Smooth muscle cell (in vitro differentiated cells): ENCODE measurements around the gene AMD1. TPM values are rescaled to one million over a fixed set of nuclear protein-coding genes. Genes with fewer than 3 reads are reported as not detected.

Experiments
- DNase-seq: peaks from one replicate; lab custom pipeline; 2025; ENCODE audit not compliant: unreplicated experiment; lab: John Stamatoyannopoulos, UW
- H2AFZ ChIP-seq: fragments of 200-600 bp; sonication (generic); 2 replicates; pipeline ENCODE4 v1.6.0; 2016; ENCODE audit warnings: antibody characterized with exemption, low read depth, mild to moderate bottlenecking
- H3F3A ChIP-seq: fragments of 200-600 bp; sonication (generic); 2 replicates; pipeline ENCODE4 v1.6.0; 2017; ENCODE audit warnings: antibody characterized with exemption, low read depth
- H3K27ac ChIP-seq: fragments of 200-600 bp; sonication (generic); 2 replicates; pipeline ENCODE4 v1.5.1; 2016; ENCODE audit warnings: low read depth, mild to moderate bottlenecking
- H3K27me3 ChIP-seq: fragments of 200-600 bp; sonication (generic); 2 replicates; pipeline ENCODE4 v1.6.1; 2016; ENCODE audit warnings: low read depth, mild to moderate bottlenecking
- H3K36me3 ChIP-seq: fragments of 200-600 bp; sonication (generic); 2 replicates; pipeline ENCODE4 v1.5.1; 2016; ENCODE audit warnings: low read depth
- H3K4me1 ChIP-seq: fragments of 200-600 bp; sonication (generic); 2 replicates; pipeline ENCODE4 v1.5.1; 2016; ENCODE audit warnings: low read depth
- H3K4me2 ChIP-seq: fragments of 200-600 bp; sonication (generic); 2 replicates; pipeline ENCODE4 v1.6.0; 2016; ENCODE audit warnings: mild to moderate bottlenecking
- H3K4me3 ChIP-seq: fragments of 200-600 bp; sonication (generic); 2 replicates; pipeline ENCODE4 v1.5.1; 2016; ENCODE audit warnings: mild to moderate bottlenecking
- H3K79me2 ChIP-seq: fragments of 200-600 bp; sonication (generic); 2 replicates; pipeline ENCODE4 v1.6.0; 2016; ENCODE audit warnings: low read depth, mild to moderate bottlenecking
- H3K9ac ChIP-seq: fragments of 200-600 bp; sonication (generic); 2 replicates; pipeline ENCODE4 v1.6.0; 2016; ENCODE audit warnings: low read depth
- H3K9me3 ChIP-seq: fragments of 200-600 bp; sonication (generic); replicated peaks from 2 replicates; pipeline ENCODE4 v1.5.1; 2016; ENCODE audit warnings: low read depth
- H4K20me1 ChIP-seq: fragments of 200-600 bp; sonication (generic); 2 replicates; pipeline ENCODE4 v1.6.0; 2016; ENCODE audit warnings: low read depth
- CTCF ChIP-seq: fragments of 200-600 bp; sonication (generic); IDR thresholded peaks from 2 replicates; pipeline ENCODE4 v1.5.1; 2017; ENCODE audit warnings: borderline replicate concordance, mild to moderate bottlenecking, antibody characterized with exemption; ENCODE audit not compliant: insufficient read depth, poor library complexity, severe bottlenecking
- WGBS: methylation state at CpG from one replicate; pipeline ENCODE4 v1.1.7; 2016; ENCODE audit warnings: low lambda C conversion rate; 5-methylcytosine and 5-hydroxymethylcytosine counted together
- polyA plus RNA-seq: library from polyadenylated mRNA; unstranded; fragments of >200 nt; fragmentation: Nextera tagmentation; extraction: Ambion mirVana; gene quantifications from 2 replicates; pipeline ENCODE4 v1.2.1, GENCODE V29; 2016
- total RNA-seq: library from RNA; depleted of rRNA; stranded (reverse); fragments of >200 nt; gene quantifications from 2 replicates; pipeline ENCODE4 v1.2.3, GENCODE V29; 2014

Gene AMD1
- total and polyA plus RNA-seq, 2 experiments from 2014 or later = 31.2 to 56.7 TPM

- H3K27ac ChIP-seq = no peak overlapping the region
- H3K4me2 ChIP-seq = no peak overlapping the region
- no peak overlapping the region for H3K9ac ChIP-seq
- no peak for TF ChIP-seq CTCF
- no peaks in the 10 kb centered on the region for H3K79me2 ChIP-seq
- no peak for DNase-seq
- H3K27me3 ChIP-seq = no peaks in the 10 kb centered on the region
- H3K36me3 ChIP-seq = no peaks in the 10 kb centered on the region
- no peak overlapping the region for H3K4me3 ChIP-seq
- no peaks in the 10 kb centered on the region for H3K4me1 ChIP-seq
- no peaks in the 10 kb centered on the region for H4K20me1 ChIP-seq
- WGBS = 96% methylated on average over 21 of the region's 21 CpGs
- no peaks in the 10 kb centered on the region for H3F3A ChIP-seq
- no peak overlapping the region for H2AFZ ChIP-seq
- H3K9me3 ChIP-seq = no peaks in the 10 kb centered on the region
Observed at GRCh38 chr6:110858016-110858415, 16.6 kb upstream of the AMD1 start.

- Histone ChIP-seq H2AFZ (no peak overlapping the region), H3K4me1 (no peaks in the 10 kb centered on the region), H3K4me3 (no peak overlapping the region), H3K9me3 (no peaks in the 10 kb centered on the region), H3K9ac (no peak overlapping the region), H3K27ac (no peak overlapping the region), H3K36me3 (no peaks in the 10 kb centered on the region), H3K4me2 (no peak overlapping the region), H3F3A (no peaks in the 10 kb centered on the region), H3K27me3 (no peaks in the 10 kb centered on the region), H4K20me1 (no peaks in the 10 kb centered on the region), H3K79me2 (no peaks in the 10 kb centered on the region)
- TF ChIP-seq CTCF = no peak
- 97% methylated on average over 31 of the region's 31 CpGs for WGBS
- DNase-seq = no peak
Observed at GRCh38 chr6:110858562-110859214, 15.9 kb upstream of the AMD1 start.

GRCh38 chr6:110859335-110859792, 15.2 kb upstream of the AMD1 start:
- Histone ChIP-seq H3K4me3 (no peak overlapping the region), H3F3A (no peaks in the 10 kb centered on the region), H3K79me2 (no peaks in the 10 kb centered on the region), H3K4me2 (no peak overlapping the region), H3K9ac (no peak overlapping the region), H3K4me1 (no peaks in the 10 kb centered on the region), H3K27me3 (no peaks in the 10 kb centered on the region), H4K20me1 (no peaks in the 10 kb centered on the region), H3K9me3 (no peaks in the 10 kb centered on the region), H3K27ac (no peak overlapping the region), H2AFZ (no peak overlapping the region), H3K36me3 (no peaks in the 10 kb centered on the region)
- no peak for DNase-seq
- 95% methylated on average over 12 of the region's 12 CpGs for WGBS
- no peak for TF ChIP-seq CTCF

GRCh38 chr6:110864824-110865223, 9.8 kb upstream of the AMD1 start:
- DNase-seq = no peak
- Histone ChIP-seq H3K4me1 (no peaks in the 10 kb centered on the region), H3K4me3 (no peak overlapping the region), H3K9me3 (no peaks in the 10 kb centered on the region), H3K4me2 (no peak overlapping the region), H2AFZ (no peak overlapping the region), H3F3A (no peaks in the 10 kb centered on the region), H3K27me3 (no peaks in the 10 kb centered on the region), H3K9ac (no peak overlapping the region), H3K36me3 (no peaks in the 10 kb centered on the region), H3K27ac (no peak overlapping the region), H4K20me1 (no peaks in the 10 kb centered on the region), H3K79me2 (no peaks in the 10 kb centered on the region)
- no peak for TF ChIP-seq CTCF
- 64% methylated on average over 2 of the region's 2 CpGs for WGBS
